Mesothelial cell of epicardium (in vitro differentiated cells): ENCODE measurements around the gene MSGN1. TPM values are rescaled to one million over a fixed set of nuclear protein-coding genes. Genes with fewer than 3 reads are reported as not detected.

ENCODE experiments used
- DNase-seq, 2 experiments: peaks; one replicate each; pipeline ENCODE4 v3.0.0; 2021; ENCODE audit warnings: low spot score in 2 of 2; ENCODE audit not compliant: unreplicated experiment in 2 of 2
- H3K27ac Mint-ChIP-seq: 2 replicates; pipeline ENCODE4 v1.8.0; 2021; ENCODE audit warnings: mixed read lengths
- H3K27me3 Mint-ChIP-seq: 2 replicates; pipeline ENCODE4 v1.8.0; 2021; ENCODE audit warnings: low read depth, mixed read lengths
- H3K36me3 Mint-ChIP-seq: 2 replicates; pipeline ENCODE4 v1.8.0; 2021; ENCODE audit warnings: mixed read lengths
- H3K4me1 Mint-ChIP-seq: 2 replicates; pipeline ENCODE4 v1.8.0; 2021; ENCODE audit warnings: mixed read lengths
- H3K4me3 Mint-ChIP-seq: 2 replicates; pipeline ENCODE4 v1.8.0; 2021; ENCODE audit warnings: mild to moderate bottlenecking, moderate library complexity, mixed read lengths
- H3K9me3 Mint-ChIP-seq: 2 replicates; pipeline ENCODE4 v1.8.0; 2021; ENCODE audit warnings: mixed read lengths
- CTCF ChIP-seq: fragments of 200-600 bp; sonication (generic); IDR thresholded peaks from one replicate; pipeline ENCODE4 v1.5.0; 2021; ENCODE audit warnings: antibody characterized with exemption; ENCODE audit not compliant: unreplicated experiment
- total RNA-seq: library from RNA; stranded (reverse); gene quantifications from 3 replicates; pipeline ENCODE4 v1.2.1, GENCODE V29; 2021

MSGN1 gene
- total RNA-seq, 1 donor from 2014 or later = not detected

- H3K27me3 Mint-ChIP-seq = peaks cover 2% of the 10 kb centered on the region
- no peak overlapping the region for H3K4me3 Mint-ChIP-seq
- no peaks in the 10 kb centered on the region for H3K9me3 Mint-ChIP-seq
- H3K36me3 Mint-ChIP-seq = no peaks in the 10 kb centered on the region
- no peak for TF ChIP-seq CTCF
- peaks cover 12% of the 10 kb centered on the region for H3K4me1 Mint-ChIP-seq
- DNase-seq = no peak
- H3K27ac Mint-ChIP-seq = no peak overlapping the region
Measured at GRCh38 chr2:17805166-17805565, 11.1 kb upstream of the MSGN1 start.

- no peak for DNase-seq
- Mint-ChIP-seq H3K9me3 (no peaks in the 10 kb centered on the region), H3K4me1 (peaks cover 8% of the 10 kb centered on the region), H3K27me3 (peaks cover 3% of the 10 kb centered on the region), H3K27ac (no peak overlapping the region), H3K36me3 (no peaks in the 10 kb centered on the region), H3K4me3 (no peak overlapping the region)
- TF ChIP-seq CTCF = no peak
Measured at GRCh38 chr2:17805717-17806363, 10.4 kb upstream of the MSGN1 start.

- Mint-ChIP-seq H3K4me1 (peaks cover 10% of the 10 kb centered on the region), H3K36me3 (no peaks in the 10 kb centered on the region), H3K27ac (no peak overlapping the region), H3K4me3 (no peak overlapping the region), H3K9me3 (peaks cover 3% of the 10 kb centered on the region), H3K27me3 (peaks cover 3% of the 10 kb centered on the region)
- TF ChIP-seq CTCF = no peak
- no peak for DNase-seq
Measured at GRCh38 chr2:17813010-17813741, 3.1 kb upstream of the MSGN1 start.

GRCh38 chr2:17813742-17814473 lies 2.4 kb upstream of the MSGN1 start:
- Mint-ChIP-seq H3K27me3 (peaks cover 3% of the 10 kb centered on the region), H3K27ac (no peak overlapping the region), H3K4me1 (peaks cover 10% of the 10 kb centered on the region), H3K36me3 (no peaks in the 10 kb centered on the region), H3K9me3 (peaks cover 3% of the 10 kb centered on the region), H3K4me3 (no peak overlapping the region)
- TF ChIP-seq CTCF = no peak
- DNase-seq = no peak

- no peak overlapping the region for H3K27ac Mint-ChIP-seq
- no peaks in the 10 kb centered on the region for H3K36me3 Mint-ChIP-seq
- no peak overlapping the region for H3K4me3 Mint-ChIP-seq
- peaks cover 10% of the 10 kb centered on the region for H3K4me1 Mint-ChIP-seq
- TF ChIP-seq CTCF = no peak
- H3K9me3 Mint-ChIP-seq = peaks cover 3% of the 10 kb centered on the region
- H3K27me3 Mint-ChIP-seq = peaks cover 3% of the 10 kb centered on the region
- no peak for DNase-seq
Measured at GRCh38 chr2:17814601-17815000, 1.7 kb upstream of the MSGN1 start.
